Parathyroid adenoma (tissue), 2 donors: ENCODE measurements around the gene QDPR.

Source experiments
- H2AFZ ChIP-seq: fragments of 300-600 bp; sonication (generic); one replicate; pipeline ENCODE4 v1.7.0; 2017; ENCODE audit warnings: antibody characterized with exemption, mild to moderate bottlenecking
- H3K27ac ChIP-seq: fragments of 300-600 bp; sonication (generic); one replicate; pipeline ENCODE4 v1.7.0; 2017
- H3K27me3 ChIP-seq: fragments of 300-600 bp; sonication (generic); one replicate; pipeline ENCODE4 v1.7.0; 2017; ENCODE audit warnings: low read length; ENCODE audit not compliant: control insufficient read depth, insufficient read depth
- H3K36me3 ChIP-seq: fragments of 300-600 bp; sonication (generic); one replicate; pipeline ENCODE4 v1.7.0; 2017; ENCODE audit warnings: low read length; ENCODE audit not compliant: control insufficient read depth, insufficient read depth
- H3K4me1 ChIP-seq: fragments of 300-600 bp; sonication (generic); one replicate; pipeline ENCODE4 v1.7.0; 2017; ENCODE audit warnings: control low read depth
- H3K4me2 ChIP-seq: fragments of 300-600 bp; sonication (generic); one replicate; pipeline ENCODE4 v1.7.0; 2017; ENCODE audit warnings: low read length
- H3K4me3 ChIP-seq: fragments of 300-600 bp; sonication (generic); one replicate; pipeline ENCODE4 v1.7.0; 2017; ENCODE audit warnings: low read depth, low read length
- H3K79me2 ChIP-seq: fragments of 300-600 bp; sonication (generic); one replicate; pipeline ENCODE4 v1.7.0; 2017; ENCODE audit warnings: control low read depth
- H3K9ac ChIP-seq: fragments of 300-600 bp; sonication (generic); one replicate; pipeline ENCODE4 v1.7.0; 2017; ENCODE audit warnings: mild to moderate bottlenecking
- H3K9me3 ChIP-seq: fragments of 300-600 bp; sonication (generic); one replicate; pipeline ENCODE4 v1.7.0; 2017; ENCODE audit warnings: low read length; ENCODE audit not compliant: control insufficient read depth
- CTCF ChIP-seq: fragments of 300-600 bp; sonication (generic); IDR thresholded peaks from one replicate; pipeline ENCODE4 v1.7.0; 2017; ENCODE audit warnings: antibody characterized with exemption, mild to moderate bottlenecking
- donor health status: primary hyperparathyroidism.

The QDPR gene

GRCh38 chr4:17558941-17559708, 47.2 kb upstream of the QDPR start:
- Histone ChIP-seq H3K9ac (no peak overlapping the region), H3K27me3 (no peaks in the 10 kb centered on the region), H3K4me1 (no peaks in the 10 kb centered on the region), H3K9me3 (no peaks in the 10 kb centered on the region), H3K27ac (no peak overlapping the region), H3K4me2 (no peak overlapping the region), H3K4me3 (no peak overlapping the region), H2AFZ (no peak overlapping the region), H3K36me3 (no peaks in the 10 kb centered on the region), H3K79me2 (no peaks in the 10 kb centered on the region)
- TF ChIP-seq CTCF: no peak

DNA sequence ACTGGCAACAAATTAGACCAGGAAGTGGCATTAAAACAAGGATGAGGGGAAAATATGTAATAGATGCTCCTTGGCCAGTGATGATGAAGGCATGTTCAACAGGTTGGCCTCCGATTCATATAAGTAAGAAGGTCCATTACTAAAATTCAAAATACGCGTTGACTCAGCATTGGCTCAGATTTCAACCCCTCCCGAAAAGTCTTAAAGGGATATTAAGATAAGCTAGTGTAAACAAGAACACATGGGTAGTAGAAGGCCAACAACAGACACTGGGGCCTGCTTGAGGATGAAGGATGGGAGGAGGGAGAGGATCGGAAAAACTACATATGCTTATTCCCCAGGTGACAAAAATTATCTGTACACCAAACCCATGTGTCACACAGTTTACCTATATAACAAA, 46.0 kb upstream of the QDPR start:
- no peak for TF ChIP-seq CTCF
- Histone ChIP-seq H3K27me3 (no peaks in the 10 kb centered on the region), H3K9ac (no peak overlapping the region), H3K79me2 (no peaks in the 10 kb centered on the region), H3K4me2 (no peak overlapping the region), H3K27ac (no peak overlapping the region), H3K4me1 (no peaks in the 10 kb centered on the region), H2AFZ (no peak overlapping the region), H3K9me3 (no peaks in the 10 kb centered on the region), H3K4me3 (no peak overlapping the region), H3K36me3 (no peaks in the 10 kb centered on the region)

DNA sequence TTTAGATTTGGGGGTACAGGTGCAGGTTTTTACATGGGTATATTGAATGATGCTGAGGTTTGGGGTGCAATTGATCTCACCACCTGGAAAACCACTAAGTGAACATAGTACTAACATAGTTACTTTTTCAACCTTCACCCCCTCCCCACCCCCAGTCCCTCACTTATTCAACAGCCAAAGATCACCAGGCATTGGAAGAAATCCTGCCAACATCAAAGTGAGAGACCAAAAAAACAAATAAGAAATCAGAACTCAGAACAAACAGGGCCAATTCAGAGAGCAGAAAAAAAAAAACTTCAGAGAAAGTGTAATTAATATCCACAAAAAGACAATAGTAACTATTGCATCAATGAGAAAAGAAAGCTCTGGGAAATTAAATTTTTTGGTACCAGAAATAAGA, 44.6 kb upstream of the QDPR start:
- H3K4me3 ChIP-seq: no peak overlapping the region
- H3K9ac ChIP-seq: no peak overlapping the region
- H2AFZ ChIP-seq: no peak overlapping the region
- no peaks in the 10 kb centered on the region for H3K36me3 ChIP-seq
- H3K79me2 ChIP-seq: no peaks in the 10 kb centered on the region
- H3K27ac ChIP-seq: no peak overlapping the region
- no peaks in the 10 kb centered on the region for H3K9me3 ChIP-seq
- no peak overlapping the region for H3K4me2 ChIP-seq
- H3K4me1 ChIP-seq: no peaks in the 10 kb centered on the region
- H3K27me3 ChIP-seq: no peaks in the 10 kb centered on the region
- no peak for TF ChIP-seq CTCF

- Histone ChIP-seq H3K36me3 (no peaks in the 10 kb centered on the region), H2AFZ (no peak overlapping the region), H3K4me2 (no peak overlapping the region), H3K27ac (no peak overlapping the region), H3K4me1 (no peaks in the 10 kb centered on the region), H3K79me2 (no peaks in the 10 kb centered on the region), H3K27me3 (no peaks in the 10 kb centered on the region), H3K9ac (no peak overlapping the region), H3K4me3 (no peak overlapping the region), H3K9me3 (no peaks in the 10 kb centered on the region)
- TF ChIP-seq CTCF: no peak
These were observed 42.7 kb upstream of the QDPR start for GRCh38 chr4:17554568-17554967.

DNA sequence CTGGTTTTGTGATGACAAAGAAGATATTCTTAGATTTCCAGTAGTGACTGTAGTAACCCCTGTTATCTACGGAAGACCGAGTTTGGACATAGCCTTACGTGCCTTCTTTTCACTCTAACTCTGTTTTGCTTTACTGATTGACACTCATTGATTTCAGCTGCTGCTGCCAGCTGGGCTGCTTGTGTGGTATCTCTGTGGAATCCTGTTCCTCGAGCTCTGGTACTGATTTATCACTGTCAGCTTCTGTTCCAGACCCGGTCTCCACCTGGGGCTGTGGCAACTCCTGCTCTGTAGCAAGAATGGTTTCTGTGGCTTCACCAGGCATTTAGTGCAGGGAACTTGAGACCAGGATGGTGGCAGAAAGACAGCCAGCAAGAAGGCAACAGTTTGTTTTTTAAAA, 40.5 kb upstream of the QDPR start:
- H3K9ac ChIP-seq: no peak overlapping the region
- H3K9me3 ChIP-seq: no peaks in the 10 kb centered on the region
- no peak overlapping the region for H3K4me3 ChIP-seq
- H3K79me2 ChIP-seq: no peaks in the 10 kb centered on the region
- H3K27me3 ChIP-seq: no peaks in the 10 kb centered on the region
- no peak overlapping the region for H3K27ac ChIP-seq
- no peak for TF ChIP-seq CTCF
- no peak overlapping the region for H2AFZ ChIP-seq
- H3K36me3 ChIP-seq: no peaks in the 10 kb centered on the region
- no peak overlapping the region for H3K4me2 ChIP-seq
- H3K4me1 ChIP-seq: no peaks in the 10 kb centered on the region
